ENCODE results near the gene CRMP1. TPM values are rescaled to one million over a fixed set of nuclear protein-coding genes. Genes with fewer than 3 reads are reported as not detected.
"Not testable (repeated sequence)": the region's sequence is repeated elsewhere in the genome, so short reads cannot be mapped to it uniquely, and the experiment has no call there.

Gene CRMP1
- total RNA-seq, 1 donor from 2014 or later, result 1.2 TPM

DNA sequence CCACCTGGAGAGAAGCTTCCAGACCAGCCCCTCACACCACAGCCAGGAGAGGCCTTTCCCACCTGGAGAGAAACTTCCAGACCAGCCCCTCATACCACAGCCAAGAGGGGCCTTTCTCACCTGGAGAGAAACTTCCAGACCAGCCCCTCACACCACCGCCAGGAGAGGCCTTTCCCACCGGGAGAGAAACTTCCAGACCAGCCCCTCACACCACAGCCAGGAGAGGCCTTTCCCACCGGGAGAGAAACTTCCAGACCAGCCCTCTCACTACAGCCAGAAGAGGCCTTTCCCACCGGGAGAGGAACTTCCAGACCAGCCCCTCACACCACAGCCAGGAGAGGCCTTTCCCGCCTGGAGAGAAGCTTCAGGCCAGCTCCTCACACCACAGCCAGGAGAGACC, 80.8 kb downstream of the CRMP1 start:
- ATAC-seq (ENCODE audit: poor library complexity), result not testable (repeated sequence)
- intact Hi-C loops (cut with DNase I), result loop anchor here (10.0 kb wide), 1 partner anchor 757 kb away; the partner anchor contains the start of gene STK32B

DNA sequence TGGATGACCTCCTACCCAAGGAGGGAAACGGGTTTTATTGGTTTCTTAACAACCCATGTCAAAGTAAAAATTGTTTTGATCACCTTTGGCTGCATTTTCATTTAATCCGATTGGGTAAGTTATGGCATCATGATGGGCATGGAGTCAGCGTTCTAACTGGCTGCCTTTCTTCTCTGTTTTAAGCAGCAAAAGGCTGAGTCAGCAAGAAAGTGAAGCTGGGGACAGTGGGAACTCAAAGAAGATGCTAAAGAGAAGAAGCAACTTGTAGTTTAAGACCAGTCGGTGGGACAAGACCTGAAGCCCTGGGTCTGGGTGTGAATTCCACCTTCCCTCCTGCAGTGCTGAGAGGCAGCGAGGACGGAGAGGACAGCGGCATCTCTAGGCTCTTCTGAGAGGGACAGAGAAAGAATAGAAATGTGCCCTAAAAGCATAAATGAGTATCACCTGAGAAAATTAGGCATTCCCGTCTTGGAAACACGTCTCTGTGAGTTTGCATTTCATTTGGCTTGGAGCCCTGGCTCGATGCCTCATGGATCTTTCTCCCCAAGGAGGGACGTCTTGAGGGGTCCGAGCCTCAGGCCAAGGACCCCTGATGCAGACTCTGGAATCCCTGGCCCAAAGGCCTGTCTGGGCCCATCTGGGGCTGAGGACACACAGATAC, 82.0 kb downstream of the CRMP1 start:
- intact Hi-C loops (cut with DNase I), result loop anchor here (10.0 kb wide), 1 partner anchor 756 kb away; the partner anchor contains the start of gene STK32B
- DNase-seq, result no peak
- ATAC-seq (ENCODE audit: poor library complexity), result no peak

More for the DNA sequence above, 80.8 kb downstream of the CRMP1 start:
- not testable (repeated sequence) for DNase-seq

DNA sequence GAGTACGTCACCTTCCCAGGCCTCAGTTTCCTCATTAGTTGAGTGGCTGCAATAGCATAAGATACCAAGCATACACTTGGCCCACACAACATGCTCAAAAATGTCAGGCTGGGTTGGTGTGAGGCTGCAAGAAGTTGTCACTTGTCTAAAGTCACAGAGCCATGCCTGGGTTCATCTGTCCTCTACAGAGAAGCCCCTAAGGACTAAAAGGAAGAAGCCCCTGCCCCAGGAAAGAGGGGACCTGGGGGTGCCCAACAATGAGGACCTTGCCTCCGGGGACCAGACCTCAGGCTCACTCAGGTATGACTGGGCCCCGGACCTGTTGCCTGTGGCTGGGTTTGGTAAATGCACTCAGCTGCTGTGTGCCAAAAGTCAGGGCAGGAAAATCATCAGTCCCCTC, 82.7 kb downstream of the CRMP1 start:
- ATAC-seq (ENCODE audit: poor library complexity) (no peak), DNase-seq (no peak)
- intact Hi-C loops (cut with DNase I), result loop anchor here (10.0 kb wide), 1 partner anchor 755 kb away; the partner anchor contains the start of gene STK32B

DNA sequence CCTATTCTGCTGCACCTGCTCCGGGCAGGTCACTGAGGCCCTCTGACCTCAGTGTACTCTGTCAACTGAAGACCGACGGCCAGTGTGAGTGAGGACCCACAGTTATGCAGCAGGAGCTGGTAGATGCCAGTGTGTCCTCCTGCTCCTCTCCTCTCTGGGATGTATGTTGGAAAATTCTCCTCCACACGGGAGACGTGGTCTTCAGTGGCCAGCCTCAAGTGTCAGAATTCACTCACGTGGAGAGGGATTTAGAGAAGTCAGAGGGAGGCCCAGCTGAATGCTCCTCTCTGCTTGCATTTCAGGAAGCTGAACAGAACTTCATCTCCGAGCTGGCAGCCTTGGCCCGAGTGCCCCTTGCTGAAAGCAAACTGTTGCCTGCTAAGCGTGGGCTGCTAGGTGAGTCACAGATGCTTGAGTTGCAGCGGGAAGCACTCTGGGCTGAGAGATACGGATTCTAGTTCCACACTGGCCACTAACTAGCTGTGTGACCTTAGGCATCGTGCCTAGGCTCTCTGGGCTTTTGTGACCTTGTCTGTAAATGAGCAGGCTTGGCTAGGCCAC, 83.6 kb downstream of the CRMP1 start:
- ATAC-seq (ENCODE audit: poor library complexity) (no peak), DNase-seq (no peak)
- intact Hi-C loops (cut with DNase I), result no loop called here

DNA sequence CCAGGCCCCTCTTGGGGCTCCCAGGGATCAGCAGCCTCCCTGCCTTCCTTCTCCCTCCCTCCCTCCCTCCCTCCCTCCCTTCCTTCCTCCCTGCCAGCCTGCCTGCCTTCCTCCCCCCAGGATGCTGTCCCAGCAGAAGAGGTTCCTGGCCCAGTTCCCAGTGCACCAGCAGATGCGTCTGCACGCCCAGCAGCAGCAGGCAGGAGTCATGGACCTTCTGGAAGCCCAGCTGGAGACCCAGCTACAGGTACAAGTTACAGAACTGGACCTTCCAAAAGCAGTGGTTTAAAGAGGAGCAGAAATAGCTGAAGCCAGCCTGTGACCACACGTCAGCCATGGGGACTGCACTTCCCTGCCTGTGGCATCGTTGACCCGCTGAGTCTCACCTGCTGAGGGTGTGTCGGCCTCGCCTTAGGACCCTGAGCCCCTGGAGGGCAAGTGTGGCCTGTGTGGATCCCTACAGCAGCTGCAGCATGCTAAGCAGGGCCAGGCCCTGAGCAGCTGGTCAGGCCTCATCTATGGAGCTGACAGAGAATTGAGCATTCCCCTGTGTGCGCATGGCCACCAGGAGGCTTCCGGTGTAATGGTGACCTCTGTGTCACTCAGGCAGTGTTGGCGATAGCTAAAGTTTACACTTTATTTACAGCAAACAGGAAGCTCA, 84.7 kb downstream of the CRMP1 start:
- DNase-seq, result no peak
- intact Hi-C loops (cut with DNase I), result no loop called here
- ATAC-seq (ENCODE audit: poor library complexity), result no peak

DNA sequence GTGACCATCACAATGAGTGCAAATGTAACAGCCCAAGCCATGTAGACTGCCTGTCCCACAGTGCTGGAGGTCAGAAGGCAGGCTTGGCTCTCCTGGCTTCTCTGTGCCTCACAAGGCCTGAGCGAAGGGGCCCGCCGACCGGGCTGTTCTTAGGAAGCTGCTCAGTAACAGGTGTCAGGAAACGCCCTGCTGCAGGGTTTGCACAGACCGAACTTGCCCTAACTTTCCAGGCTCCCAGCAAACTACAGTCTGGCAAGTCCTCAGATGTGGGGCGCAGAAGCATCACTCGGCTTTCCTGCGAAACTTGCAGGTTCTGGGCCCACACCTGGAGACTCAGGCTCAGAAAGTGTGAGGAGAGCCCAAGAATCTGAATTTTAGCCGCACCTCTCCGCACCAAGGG, 87.6 kb downstream of the CRMP1 start:
- ATAC-seq (ENCODE audit: poor library complexity) (no peak), DNase-seq (no peak)
- intact Hi-C loops (cut with DNase I), result no loop called here

DNA sequence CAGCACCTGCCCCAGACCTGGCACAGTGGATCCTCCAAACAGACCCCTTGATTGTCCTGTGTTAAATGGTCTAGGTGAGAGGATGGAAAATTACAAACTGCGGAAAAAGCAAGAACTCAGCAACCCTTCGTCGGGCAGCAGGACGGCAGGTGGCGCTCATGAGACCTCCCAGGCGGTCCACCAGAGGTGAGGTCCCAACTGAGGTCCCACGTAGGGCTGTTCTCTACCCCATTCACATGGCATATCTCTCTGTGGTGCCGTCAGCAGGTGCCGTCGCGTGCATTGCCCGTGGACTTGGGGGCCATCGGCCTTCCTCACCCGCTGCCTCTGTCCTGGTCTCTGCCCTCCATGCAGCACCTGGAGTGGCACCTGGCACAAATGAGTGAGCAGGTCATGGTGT, 88.2 kb downstream of the CRMP1 start:
- DNase-seq (no peak), ATAC-seq (ENCODE audit: poor library complexity) (no peak)
- intact Hi-C loops (cut with DNase I), result no loop called here

DNA sequence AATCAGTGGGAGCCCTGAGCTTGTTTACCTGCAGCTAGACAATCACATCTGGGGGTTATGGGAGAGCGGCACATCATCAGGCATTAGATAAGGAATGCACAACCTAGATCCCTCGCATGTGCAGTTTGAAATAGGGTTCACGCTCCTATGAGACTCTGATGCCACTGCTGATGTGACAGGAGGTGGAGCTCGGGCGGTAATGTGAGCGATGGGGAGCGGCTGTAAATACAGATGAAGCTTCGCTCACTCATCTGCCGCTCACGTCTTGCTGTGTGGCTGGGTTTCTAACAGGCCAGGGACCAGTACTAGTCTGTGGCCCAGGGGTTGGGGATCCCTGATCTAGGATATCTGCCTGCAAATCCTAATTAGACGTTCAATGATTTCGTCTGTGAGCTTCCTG, 90.3 kb downstream of the CRMP1 start:
- DNase-seq, result no peak
- intact Hi-C loops (cut with DNase I), result no loop called here
- ATAC-seq (ENCODE audit: poor library complexity), result no peak

DNA sequence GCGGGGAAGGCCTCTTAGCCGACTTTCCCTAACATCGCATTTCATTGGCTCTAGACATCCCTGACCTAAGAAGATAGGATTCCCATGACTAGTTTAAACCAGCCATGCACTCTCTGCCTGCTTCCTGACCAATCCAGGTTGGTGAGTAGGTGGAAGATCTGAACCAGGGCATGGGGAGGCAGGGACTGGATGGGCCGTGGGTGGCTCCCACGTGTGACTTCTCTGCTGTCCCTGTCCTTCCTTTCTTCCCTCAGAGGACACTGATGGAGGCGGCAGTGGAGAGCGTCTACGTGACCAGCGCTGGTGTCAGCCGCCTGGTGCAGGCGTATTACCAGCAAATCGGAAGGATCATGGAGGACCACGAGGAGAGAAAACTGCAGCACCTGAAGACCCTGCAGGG, 91.2 kb downstream of the CRMP1 start:
- ATAC-seq (ENCODE audit: poor library complexity) (no peak), DNase-seq (no peak)
- intact Hi-C loops (cut with DNase I), result no loop called here

DNA sequence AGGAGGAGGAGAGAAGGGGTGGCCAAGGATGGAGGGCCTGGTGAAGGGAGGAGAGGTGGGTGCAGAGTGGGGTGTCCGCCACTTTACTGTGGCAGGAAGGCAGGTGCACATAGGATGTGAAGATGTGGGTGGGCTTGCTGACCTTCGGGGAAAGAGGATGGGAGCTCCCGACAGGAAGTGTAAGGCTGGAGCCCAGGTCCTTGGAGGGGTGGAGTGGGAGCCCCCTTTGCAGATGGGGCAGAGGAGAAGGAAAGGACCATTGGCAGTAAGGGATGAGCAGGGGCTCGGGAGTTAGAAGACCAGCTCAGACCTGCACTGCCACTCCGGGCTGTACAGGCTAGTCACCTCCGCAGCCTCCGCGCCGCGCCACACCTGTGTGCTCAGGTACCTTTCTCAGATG, 92.4 kb downstream of the CRMP1 start:
- ATAC-seq (ENCODE audit: poor library complexity), result no peak
- intact Hi-C loops (cut with DNase I), result no loop called here
- DNase-seq, result no peak

DNA sequence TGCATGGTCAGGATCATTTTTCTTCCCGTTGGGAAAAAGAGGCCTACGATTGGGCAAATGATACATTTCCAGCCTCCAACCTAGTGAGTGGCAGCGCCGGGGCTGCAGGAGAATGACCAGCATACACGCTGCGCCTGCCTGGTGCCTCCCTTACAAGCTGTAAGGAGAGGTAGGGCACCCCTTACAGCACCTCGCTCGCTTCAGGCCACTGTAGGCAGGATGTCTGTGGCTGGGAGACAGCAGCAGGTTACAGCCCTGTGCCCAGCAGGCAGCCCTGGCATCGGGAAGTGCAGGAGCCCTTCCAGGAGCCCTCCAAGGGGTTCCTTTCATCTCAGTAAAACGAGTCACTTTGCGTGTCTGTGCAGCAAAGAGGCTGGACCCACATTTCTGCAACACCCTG, 93.5 kb downstream of the CRMP1 start:
- DNase-seq (no peak), ATAC-seq (ENCODE audit: poor library complexity) (no peak)
- intact Hi-C loops (cut with DNase I), result no loop called here

DNA sequence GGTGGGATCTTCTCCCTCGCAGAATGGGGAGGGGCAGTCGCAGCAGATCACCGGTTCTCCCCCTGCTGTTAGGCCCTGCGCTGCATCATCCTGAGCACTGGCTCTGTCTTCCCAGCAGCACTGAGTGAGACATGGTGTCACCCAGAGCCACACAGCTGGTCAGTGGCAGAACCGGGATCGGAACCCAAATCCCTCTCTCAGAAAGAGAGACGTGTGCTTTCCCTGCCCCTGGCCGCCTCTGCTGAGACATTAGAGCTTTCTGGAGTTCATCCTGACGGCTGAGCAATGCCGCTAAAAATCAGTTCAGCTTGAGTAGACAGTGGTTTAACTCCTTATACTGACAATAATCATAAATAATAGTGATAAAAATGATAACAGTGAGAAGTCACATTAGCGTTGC, 93.9 kb downstream of the CRMP1 start:
- no peak for DNase-seq
- intact Hi-C loops (cut with DNase I), result no loop called here
- no peak for ATAC-seq (ENCODE audit: poor library complexity)

DNA sequence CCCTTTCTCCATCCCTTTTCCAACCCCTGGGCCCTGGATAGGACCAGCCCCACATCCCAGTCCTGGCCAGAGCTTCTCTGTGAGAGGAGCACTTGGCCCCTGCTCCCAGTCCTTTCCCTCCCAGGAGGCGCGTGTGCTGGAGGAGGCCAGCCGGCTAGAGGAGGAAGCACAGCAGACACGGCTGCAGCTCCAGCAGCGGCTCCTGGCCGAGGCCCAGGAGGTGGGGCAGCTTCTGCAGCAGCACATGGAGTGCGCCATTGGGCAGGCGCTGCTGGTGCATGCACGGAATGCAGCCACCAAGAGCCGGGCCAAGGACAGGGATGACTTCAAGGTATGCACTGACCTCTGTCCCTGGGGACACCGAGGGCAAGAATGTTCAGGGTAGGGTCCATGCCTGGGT, 94.4 kb downstream of the CRMP1 start:
- DNase-seq (peak; percentile 74), ATAC-seq (ENCODE audit: poor library complexity) (peak; percentile 71)

DNA sequence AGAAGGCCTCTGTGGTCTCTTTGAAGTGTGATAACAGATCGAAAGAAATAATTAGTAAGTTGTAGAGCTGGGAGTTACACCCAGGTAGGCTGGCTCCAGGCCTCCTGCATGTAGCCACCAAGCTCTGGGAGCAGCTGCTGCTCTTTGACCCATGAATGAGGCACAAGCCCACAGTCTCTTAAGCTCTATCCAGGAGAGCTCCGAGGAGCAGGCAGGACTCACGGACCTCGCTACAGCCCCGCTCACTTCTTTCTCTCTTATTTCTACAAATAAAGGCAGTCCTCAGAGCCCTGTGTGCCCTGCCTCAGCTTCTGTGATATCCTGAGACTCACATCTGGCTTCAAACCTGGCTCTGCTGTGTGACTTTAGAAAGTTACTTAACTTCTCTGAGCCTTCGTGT, 95.0 kb downstream of the CRMP1 start:
- ATAC-seq (ENCODE audit: poor library complexity), result no peak
- intact Hi-C loops (cut with DNase I), result no loop called here
- DNase-seq, result no peak

More for the DNA sequence above, 94.4 kb downstream of the CRMP1 start:
- intact Hi-C loops (cut with DNase I), result no loop called here

DNA sequence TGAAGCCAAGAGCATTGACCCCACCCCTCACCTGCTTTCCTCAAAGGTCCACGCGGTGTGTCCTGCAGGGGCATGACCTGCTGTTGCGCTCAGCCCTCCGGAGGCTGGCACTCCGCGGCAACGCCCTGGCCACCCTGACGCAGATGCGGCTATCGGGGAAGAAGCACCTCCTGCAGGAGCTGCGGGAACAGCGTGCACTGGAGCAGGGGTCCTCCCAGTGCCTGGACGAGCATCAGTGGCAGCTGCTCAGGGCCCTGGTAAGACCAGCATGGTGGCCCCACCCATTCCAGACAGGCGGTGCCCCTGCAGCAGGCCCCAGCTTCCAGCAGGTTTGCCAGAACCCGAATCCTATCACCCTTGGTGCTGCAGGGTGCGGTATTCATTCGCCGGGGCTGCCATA, 95.9 kb downstream of the CRMP1 start:
- intact Hi-C loops (cut with DNase I), result no loop called here
- no peak for DNase-seq
- ATAC-seq (ENCODE audit: poor library complexity), result no peak

DNA sequence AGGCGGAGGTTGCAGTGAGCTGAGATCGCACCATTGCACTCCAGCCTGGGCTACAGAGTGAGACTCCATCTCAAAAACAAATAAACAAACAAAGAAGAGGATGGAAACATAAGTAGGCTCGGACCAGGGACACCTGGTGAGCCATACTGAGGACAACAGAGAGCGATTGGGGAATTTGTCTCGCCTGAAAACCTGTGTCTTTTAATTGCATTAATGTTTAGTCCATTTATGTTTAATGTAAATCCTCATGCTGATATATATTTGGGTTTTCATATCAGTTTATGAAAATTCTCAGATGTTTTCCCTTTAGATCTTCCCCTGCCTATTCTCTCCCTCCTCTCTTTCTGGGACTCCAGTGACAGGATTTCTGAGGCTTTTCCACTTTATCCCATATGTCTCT, 97.3 kb downstream of the CRMP1 start:
- DNase-seq (no peak), ATAC-seq (ENCODE audit: poor library complexity) (no peak)
- intact Hi-C loops (cut with DNase I), result no loop called here

DNA sequence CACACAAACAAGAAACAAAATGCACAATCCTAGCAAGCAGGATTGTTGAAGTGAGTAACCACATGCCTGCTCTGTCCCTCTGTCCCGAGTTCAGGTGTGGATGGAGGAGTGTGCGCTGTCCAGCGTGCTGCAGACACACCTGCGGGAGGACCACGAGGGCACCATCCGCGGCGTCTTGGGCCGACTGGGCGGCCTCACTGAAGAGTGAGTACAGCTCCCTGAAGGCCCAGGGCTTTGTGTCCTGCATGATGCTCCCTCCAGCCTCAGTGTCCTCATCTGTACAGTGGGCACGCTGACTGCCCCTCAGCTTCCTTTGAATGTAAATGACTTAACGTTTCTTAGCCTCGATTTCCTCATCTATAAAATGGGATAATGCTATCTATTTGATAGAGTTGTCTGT, 99.4 kb downstream of the CRMP1 start:
- no peak for ATAC-seq (ENCODE audit: poor library complexity)
- intact Hi-C loops (cut with DNase I), result no loop called here
- DNase-seq, result no peak

DNA sequence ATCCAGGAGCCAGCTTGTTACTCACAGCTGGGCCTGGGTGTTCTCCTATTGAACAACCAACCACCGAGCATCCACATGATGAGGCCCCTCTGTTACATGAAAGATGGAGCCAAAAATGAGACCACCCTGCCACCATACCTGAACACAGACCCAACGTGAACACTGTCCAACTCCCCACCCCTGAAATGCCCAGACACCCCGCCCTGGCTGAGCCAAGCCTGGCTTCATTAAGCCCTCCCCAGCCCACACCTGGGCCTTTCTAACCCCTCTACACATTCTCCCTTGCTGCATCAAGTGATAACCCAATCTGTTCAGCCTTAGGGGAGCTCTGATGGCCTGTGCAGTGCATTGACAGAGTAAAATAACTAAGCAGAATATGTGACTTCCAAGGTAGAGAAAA, 101.2 kb downstream of the CRMP1 start:
- ATAC-seq (ENCODE audit: poor library complexity), result no peak
- DNase-seq, result no peak
- intact Hi-C loops (cut with DNase I), result no loop called here

DNA sequence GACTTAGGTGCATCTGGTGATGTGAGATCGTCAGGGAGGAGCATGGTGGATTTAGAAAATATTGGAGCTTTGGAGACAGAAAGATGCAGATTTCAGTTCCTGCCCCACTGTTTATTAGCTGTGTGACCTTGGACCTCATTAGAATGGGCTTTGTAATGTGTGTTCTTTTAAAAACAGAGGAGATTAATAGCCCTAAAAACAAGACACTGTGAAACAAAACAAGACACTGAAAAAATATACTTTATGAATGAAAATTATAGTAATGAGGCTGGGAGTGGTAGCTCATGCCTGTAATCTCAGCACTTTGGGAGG, 102.4 kb downstream of the CRMP1 start:
- intact Hi-C loops (cut with DNase I), result no loop called here
- DNase-seq, result no peak
- ATAC-seq (ENCODE audit: poor library complexity), result no peak

DNA sequence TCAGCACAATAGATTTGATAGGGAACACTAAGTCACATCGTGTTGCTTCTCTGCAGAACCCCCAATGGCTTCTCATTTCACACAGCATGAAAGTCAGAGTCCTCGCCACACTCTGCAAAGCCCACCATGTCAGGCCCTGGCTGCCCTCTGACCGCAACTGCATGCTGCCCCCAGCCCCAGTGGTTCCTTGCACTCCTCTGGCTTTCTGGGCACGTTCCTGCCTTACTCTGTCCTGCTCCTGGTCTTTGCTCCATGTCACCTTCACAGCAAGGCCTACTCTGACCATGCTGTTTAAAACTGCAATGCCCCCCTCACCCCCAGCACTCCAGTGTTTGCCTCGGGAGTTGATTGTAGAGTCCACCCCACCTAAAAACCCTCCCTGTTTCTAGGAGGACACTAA, 103.7 kb downstream of the CRMP1 start:
- ATAC-seq (ENCODE audit: poor library complexity), result no peak
- intact Hi-C loops (cut with DNase I), result no loop called here
- no peak for DNase-seq
